ENCODE measurements around the gene LHX2.

- no peak for TF ChIP-seq GATA2 (IDR thresholded peaks at IDR 0.05; ENCODE audit: low read depth, low read length)
- no peak for TF ChIP-seq GATA3 (IDR thresholded peaks at IDR 0.05; ENCODE audit: low read depth, low read length)
Observed at GRCh38 chr9:124040935-124041816, 29.6 kb downstream of the LHX2 start.

Data from SH-SY5Y (cell line).